MM.1S (cell line): ENCODE results near the gene FBN2.

ENCODE experiments used
- EZH2phosphoT487 ChIP-seq: fragments of 300-600 bp; sonication (generic); IDR thresholded peaks from 2 replicates; pipeline ENCODE4 v1.6.1; 2018; ENCODE audit warnings: antibody characterized with exemption, low read length
- TF ChIP-seq, protein P1 (sequence below): fragments of 300-600 bp; sonication (generic); IDR thresholded peaks from 2 replicates; pipeline ENCODE4 v1.5.1; 2016; ENCODE audit warnings: antibody characterized with exemption, low read length, mixed read lengths

DNA sequence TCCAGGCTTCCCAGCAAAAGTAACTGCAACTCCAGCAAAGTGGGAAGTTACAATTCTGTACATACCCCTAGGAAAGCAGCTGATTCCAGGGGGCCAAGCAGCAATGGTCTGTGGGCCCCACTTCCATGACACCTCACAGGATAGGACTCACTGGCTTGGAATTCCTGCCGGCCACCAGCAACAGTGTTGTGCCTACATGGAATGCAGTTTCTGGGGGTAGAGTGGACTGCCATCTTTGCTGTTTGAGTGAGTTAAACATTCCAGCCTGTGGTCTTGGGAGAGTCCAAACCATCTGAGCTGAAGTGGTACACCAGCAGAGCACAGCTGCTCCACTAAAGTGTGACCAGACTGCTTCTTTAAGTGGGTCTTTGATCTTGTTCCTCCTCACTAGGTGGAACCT, 13.4 kb upstream of the FBN2 start:
- TF ChIP-seq, protein P1, sequence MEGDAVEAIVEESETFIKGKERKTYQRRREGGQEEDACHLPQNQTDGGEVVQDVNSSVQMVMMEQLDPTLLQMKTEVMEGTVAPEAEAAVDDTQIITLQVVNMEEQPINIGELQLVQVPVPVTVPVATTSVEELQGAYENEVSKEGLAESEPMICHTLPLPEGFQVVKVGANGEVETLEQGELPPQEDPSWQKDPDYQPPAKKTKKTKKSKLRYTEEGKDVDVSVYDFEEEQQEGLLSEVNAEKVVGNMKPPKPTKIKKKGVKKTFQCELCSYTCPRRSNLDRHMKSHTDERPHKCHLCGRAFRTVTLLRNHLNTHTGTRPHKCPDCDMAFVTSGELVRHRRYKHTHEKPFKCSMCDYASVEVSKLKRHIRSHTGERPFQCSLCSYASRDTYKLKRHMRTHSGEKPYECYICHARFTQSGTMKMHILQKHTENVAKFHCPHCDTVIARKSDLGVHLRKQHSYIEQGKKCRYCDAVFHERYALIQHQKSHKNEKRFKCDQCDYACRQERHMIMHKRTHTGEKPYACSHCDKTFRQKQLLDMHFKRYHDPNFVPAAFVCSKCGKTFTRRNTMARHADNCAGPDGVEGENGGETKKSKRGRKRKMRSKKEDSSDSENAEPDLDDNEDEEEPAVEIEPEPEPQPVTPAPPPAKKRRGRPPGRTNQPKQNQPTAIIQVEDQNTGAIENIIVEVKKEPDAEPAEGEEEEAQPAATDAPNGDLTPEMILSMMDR, result no peak
- TF ChIP-seq EZH2phosphoT487, result no peak
